Testis (tissue), 2 donors: Measurements from ENCODE around the gene MYL10.

Experiments
- CTCF ChIP-seq, 3 experiments: fragments of 450-650 bp in 2 of 3; fragments of 200-600 bp in 1 of 3; sonication (generic) in 1 of 3; IDR thresholded peaks; one replicate each; pipeline ENCODE4 v1.5.1; 2016 to 2019; ENCODE audit warnings: antibody characterized with exemption in 3 of 3, mild to moderate bottlenecking in 2 of 3, moderate library complexity in 1 of 3
- POLR2A ChIP-seq: fragments of 450-650 bp; IDR thresholded peaks from one replicate; pipeline ENCODE4 v1.6.1; 2017; ENCODE audit warnings: antibody characterized with exemption, mild to moderate bottlenecking, moderate library complexity

- TF ChIP-seq CTCF (IDR thresholded peaks at IDR 0.05) (no peak), POLR2A (no peak)
These were observed 48.3 kb upstream of the MYL10 start for GRCh38 chr7:101677391-101677790.
